Right lobe of liver (tissue), 4 donors: ENCODE results near the gene NEGR1.

Experiments
- CTCF ChIP-seq, 4 donors: fragments of 200-600 bp in 3 of 4; fragments of 450-650 bp in 1 of 4; IDR thresholded peaks; one replicate each; pipeline versions ENCODE4 v1.5.1 to v1.8.0; 2016 to 2022; ENCODE audit warnings: antibody characterized with exemption in 4 of 4, mild to moderate bottlenecking in 2 of 4
- POLR2A ChIP-seq: fragments of 450-650 bp; IDR thresholded peaks from one replicate; pipeline ENCODE4 v1.6.1; 2017; ENCODE audit warnings: antibody characterized with exemption, mild to moderate bottlenecking
- donor health status: DM: no; HTN: no; CAD: no.
- donor health status: DM: no; HTN: no; CAD: no.
- donor health status: DM: no; HTN: yes; CAD: no.

- TF ChIP-seq CTCF (IDR thresholded peaks at IDR 0.05): no peak
- no peak for TF ChIP-seq POLR2A
These were observed 750.0 kb downstream of the NEGR1 start for GRCh38 chr1:71532343-71532742.
